Hepatocyte (in vitro differentiated cells): ENCODE results near the gene TRIM31. TPM values are rescaled to one million over a fixed set of nuclear protein-coding genes. Genes with fewer than 3 reads are reported as not detected.

Experiments
- DNase-seq: peaks from one replicate; pipeline ENCODE4 v3.0.0-alpha.2; 2016; ENCODE audit warnings: low spot score
- H2AFZ ChIP-seq: fragments of 200-600 bp; sonication (generic); 2 replicates; pipeline ENCODE4 v1.6.0; 2016; ENCODE audit warnings: antibody characterized with exemption, mild to moderate bottlenecking
- H3K27ac ChIP-seq: fragments of 200-600 bp; sonication (generic); 2 replicates; pipeline ENCODE4 v1.5.1; 2016; ENCODE audit warnings: mild to moderate bottlenecking
- H3K27me3 ChIP-seq: fragments of 200-600 bp; sonication (generic); 2 replicates; pipeline ENCODE4 v1.6.1; 2016
- H3K36me3 ChIP-seq: fragments of 200-600 bp; sonication (generic); replicated peaks from 2 replicates; pipeline ENCODE4 v1.5.1; 2016; ENCODE audit warnings: low read depth; ENCODE audit not compliant: insufficient read depth
- H3K4me1 ChIP-seq: fragments of 200-600 bp; sonication (generic); 2 replicates; pipeline ENCODE4 v1.5.1; 2016; ENCODE audit warnings: mild to moderate bottlenecking, moderate library complexity; ENCODE audit not compliant: insufficient read depth
- H3K4me2 ChIP-seq: fragments of 200-600 bp; sonication (generic); 2 replicates; pipeline ENCODE4 v1.6.0; 2016
- H3K4me3 ChIP-seq: fragments of 200-600 bp; sonication (generic); 2 replicates; pipeline ENCODE4 v1.5.1; 2016; ENCODE audit warnings: mild to moderate bottlenecking
- H3K79me2 ChIP-seq: fragments of 200-600 bp; sonication (generic); 2 replicates; pipeline ENCODE4 v1.6.0; 2017; ENCODE audit warnings: mild to moderate bottlenecking
- H3K9me2 ChIP-seq: fragments of 200-600 bp; sonication (generic); replicated peaks from 2 replicates; pipeline ENCODE4 v1.6.0; 2017; ENCODE audit warnings: mild to moderate bottlenecking; ENCODE audit not compliant: insufficient read depth
- H3K9me3 ChIP-seq: fragments of 200-600 bp; sonication (generic); 2 replicates; pipeline ENCODE4 v1.5.1; 2016; ENCODE audit warnings: low read depth, mild to moderate bottlenecking
- H4K20me1 ChIP-seq: fragments of 200-600 bp; sonication (generic); 2 replicates; pipeline ENCODE4 v1.6.0; 2016; ENCODE audit warnings: mild to moderate bottlenecking; ENCODE audit not compliant: insufficient read depth, poor library complexity, severe bottlenecking
- EZH2 ChIP-seq: fragments of 200-600 bp; sonication (generic); IDR thresholded peaks from 2 replicates; pipeline ENCODE4 v1.6.1; 2016; ENCODE audit warnings: antibody characterized with exemption, mild to moderate bottlenecking, borderline replicate concordance
- EZH2phosphoT487 ChIP-seq: fragments of 200-600 bp; sonication (generic); IDR thresholded peaks from one replicate; pipeline ENCODE4 v1.6.1; 2018; ENCODE audit warnings: antibody characterized with exemption, mild to moderate bottlenecking, low read depth, moderate library complexity; ENCODE audit not compliant: unreplicated experiment, severe bottlenecking
- WGBS: methylation state at CpG from one replicate; pipeline ENCODE4 v1.1.6; 2016; ENCODE audit warnings: low lambda C conversion rate; ENCODE audit errors: missing lambda C conversion rate; 5-methylcytosine and 5-hydroxymethylcytosine counted together
- polyA plus RNA-seq: library from polyadenylated mRNA; unstranded; fragments of >200 nt; fragmentation: Nextera tagmentation; extraction: Ambion mirVana; gene quantifications from 2 replicates; pipeline ENCODE4 v1.2.1, GENCODE V29; 2016
- total RNA-seq: library from RNA; depleted of rRNA; stranded (reverse); fragments of >200 nt; gene quantifications from 2 replicates; pipeline ENCODE4 v1.2.3, GENCODE V29; 2014
- TF ChIP-seq, protein P1 (sequence below): fragments of 200-600 bp; sonication (generic); IDR thresholded peaks from 2 replicates; pipeline ENCODE4 v1.5.1; 2016; ENCODE audit warnings: antibody characterized with exemption, mild to moderate bottlenecking; ENCODE audit not compliant: poor library complexity

TRIM31 gene
- total and polyA plus RNA-seq, 2 experiments from 2014 or later, result 5.0 to 6.3 TPM

DNA sequence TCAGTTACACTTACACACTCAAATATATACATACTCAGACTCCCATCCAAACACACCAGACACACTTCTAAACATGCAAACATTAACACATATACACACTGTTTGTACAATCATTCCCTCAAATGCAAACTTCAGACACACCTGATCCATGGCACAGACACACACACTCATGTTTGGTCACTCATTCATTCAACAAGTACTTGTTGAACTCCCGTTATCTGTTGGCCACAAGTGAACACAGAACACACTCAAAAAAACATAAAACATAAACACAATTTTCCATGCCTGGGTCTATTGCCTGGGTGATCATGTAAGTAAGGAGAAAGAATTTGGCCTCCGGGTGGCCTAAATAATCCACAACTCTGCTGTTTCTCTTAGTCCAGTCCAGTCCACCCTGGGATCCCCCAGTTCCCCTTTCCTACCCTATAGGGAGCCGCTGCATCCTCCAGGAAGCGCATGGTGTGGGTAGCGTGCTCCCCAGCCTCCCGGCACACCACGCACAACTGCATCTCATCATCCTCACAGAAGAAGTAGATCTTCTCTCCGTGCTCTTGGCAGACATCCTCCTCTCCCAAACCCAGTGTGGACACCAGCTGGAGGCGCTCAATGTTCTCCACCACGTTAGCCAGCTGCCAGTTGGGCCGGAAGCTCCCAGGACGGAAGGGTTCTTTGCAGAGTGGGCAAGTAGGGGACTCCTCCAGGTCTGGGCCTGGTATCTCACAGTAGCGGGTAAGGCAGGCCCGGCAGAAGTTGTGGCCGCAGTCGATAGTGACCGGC is 47.3 kb upstream of the TRIM31 start:
- H3K9me2 ChIP-seq, result no peaks in the 10 kb centered on the region
- no peak overlapping the region for H2AFZ ChIP-seq
- no peak overlapping the region for H3K27ac ChIP-seq
- H3K36me3 ChIP-seq, result no peaks in the 10 kb centered on the region
- peaks cover 13% of the 10 kb centered on the region for H3K27me3 ChIP-seq
- H3K4me2 ChIP-seq, result no peak overlapping the region
- no peaks in the 10 kb centered on the region for H3K79me2 ChIP-seq
- no peak for DNase-seq
- 89% methylated on average over 17 of the region's 17 CpGs for WGBS
- no peaks in the 10 kb centered on the region for H4K20me1 ChIP-seq
- H3K4me3 ChIP-seq, result no peak overlapping the region
- no peaks in the 10 kb centered on the region for H3K9me3 ChIP-seq
- peaks cover 6% of the 10 kb centered on the region for H3K4me1 ChIP-seq
- TF ChIP-seq, protein P1, sequence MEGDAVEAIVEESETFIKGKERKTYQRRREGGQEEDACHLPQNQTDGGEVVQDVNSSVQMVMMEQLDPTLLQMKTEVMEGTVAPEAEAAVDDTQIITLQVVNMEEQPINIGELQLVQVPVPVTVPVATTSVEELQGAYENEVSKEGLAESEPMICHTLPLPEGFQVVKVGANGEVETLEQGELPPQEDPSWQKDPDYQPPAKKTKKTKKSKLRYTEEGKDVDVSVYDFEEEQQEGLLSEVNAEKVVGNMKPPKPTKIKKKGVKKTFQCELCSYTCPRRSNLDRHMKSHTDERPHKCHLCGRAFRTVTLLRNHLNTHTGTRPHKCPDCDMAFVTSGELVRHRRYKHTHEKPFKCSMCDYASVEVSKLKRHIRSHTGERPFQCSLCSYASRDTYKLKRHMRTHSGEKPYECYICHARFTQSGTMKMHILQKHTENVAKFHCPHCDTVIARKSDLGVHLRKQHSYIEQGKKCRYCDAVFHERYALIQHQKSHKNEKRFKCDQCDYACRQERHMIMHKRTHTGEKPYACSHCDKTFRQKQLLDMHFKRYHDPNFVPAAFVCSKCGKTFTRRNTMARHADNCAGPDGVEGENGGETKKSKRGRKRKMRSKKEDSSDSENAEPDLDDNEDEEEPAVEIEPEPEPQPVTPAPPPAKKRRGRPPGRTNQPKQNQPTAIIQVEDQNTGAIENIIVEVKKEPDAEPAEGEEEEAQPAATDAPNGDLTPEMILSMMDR, result no peak
- TF ChIP-seq EZH2phosphoT487, result no peak
- no peak for TF ChIP-seq EZH2

DNA sequence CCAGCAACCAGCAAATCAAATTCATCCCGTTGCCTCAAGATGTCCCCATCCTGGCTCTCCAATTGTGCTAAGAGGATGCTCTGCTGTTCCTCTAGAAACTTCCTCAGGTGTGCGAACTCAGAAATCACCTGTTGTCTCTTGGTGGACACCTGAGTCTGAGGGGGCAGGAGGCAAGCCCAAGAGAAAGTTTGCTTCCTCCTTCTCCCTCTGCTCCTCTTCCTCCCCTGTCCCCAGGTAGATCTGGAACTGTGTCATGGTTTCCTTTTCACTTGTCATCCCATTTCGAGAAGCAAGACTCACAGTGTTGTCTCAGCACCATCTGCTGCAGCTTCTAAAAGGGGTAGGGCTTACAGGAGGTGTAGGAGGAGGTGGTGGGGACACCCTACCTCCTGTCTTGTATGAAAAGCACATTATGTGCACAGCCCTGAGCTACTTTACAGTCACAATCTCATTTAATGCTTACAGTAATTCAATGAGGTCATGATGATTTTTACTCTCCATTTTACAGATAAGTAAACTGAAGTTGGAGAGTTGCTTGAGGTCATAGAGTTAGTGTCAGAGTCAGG is 45.7 kb upstream of the TRIM31 start:
- Histone ChIP-seq H2AFZ (no peak overlapping the region), H3K9me3 (no peaks in the 10 kb centered on the region), H3K4me2 (no peak overlapping the region), H4K20me1 (no peaks in the 10 kb centered on the region), H3K4me3 (no peak overlapping the region), H3K4me1 (peaks cover 14% of the 10 kb centered on the region), H3K79me2 (no peaks in the 10 kb centered on the region), H3K27me3 (peaks cover 13% of the 10 kb centered on the region), H3K36me3 (no peaks in the 10 kb centered on the region), H3K9me2 (no peaks in the 10 kb centered on the region), H3K27ac (no peak overlapping the region)
- TF ChIP-seq, protein P1, result no peak
- no peak for TF ChIP-seq EZH2phosphoT487
- WGBS, result 72% methylated on average over 3 of the region's 3 CpGs
- DNase-seq, result no peak

DNA sequence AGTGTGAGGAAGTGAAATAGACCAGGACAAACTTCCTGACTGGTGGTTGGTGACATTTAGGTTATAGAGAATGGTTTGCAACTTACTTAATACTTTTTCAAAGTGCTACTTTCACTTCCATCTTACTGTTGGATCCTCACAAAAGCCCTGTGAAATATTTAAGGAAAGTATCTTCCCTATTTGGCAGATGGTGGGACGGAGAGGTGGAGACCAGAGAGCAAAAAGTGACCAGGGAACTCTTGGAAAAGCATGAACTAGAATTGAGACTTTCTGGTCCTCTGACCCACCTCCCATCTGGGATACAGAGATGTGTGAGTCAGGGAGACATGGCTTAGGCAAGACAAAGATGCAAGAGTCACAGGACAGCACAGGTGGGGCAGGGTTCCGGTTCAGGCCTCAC is 45.1 kb upstream of the TRIM31 start:
- H4K20me1 ChIP-seq, result no peaks in the 10 kb centered on the region
- H3K4me3 ChIP-seq, result no peak overlapping the region
- no peak overlapping the region for H3K4me2 ChIP-seq
- TF ChIP-seq, protein P1, result no peak
- no peak for TF ChIP-seq EZH2phosphoT487
- TF ChIP-seq EZH2, result no peak
- H3K27me3 ChIP-seq, result peaks cover 13% of the 10 kb centered on the region
- no peak for DNase-seq
- H3K79me2 ChIP-seq, result no peaks in the 10 kb centered on the region
- no peaks in the 10 kb centered on the region for H3K9me3 ChIP-seq
- H3K27ac ChIP-seq, result no peak overlapping the region
- no peaks in the 10 kb centered on the region for H3K36me3 ChIP-seq
- 89% methylated on average over 2 of the region's 2 CpGs for WGBS
- H3K9me2 ChIP-seq, result no peaks in the 10 kb centered on the region
- H2AFZ ChIP-seq, result no peak overlapping the region
- H3K4me1 ChIP-seq, result peaks cover 14% of the 10 kb centered on the region
